Stomach (tissue), 9 donors: Measurements from ENCODE around the gene IFFO2. TPM values are rescaled to one million over a fixed set of nuclear protein-coding genes. Genes with fewer than 3 reads are reported as not detected.

Experiments used
- DNase-seq, 2 donors: peaks; one replicate each; pipeline versions ENCODE4 v3.0.0 to v3.0.0-alpha.2; 2013 to 2019
- H3K27ac ChIP-seq, 5 donors: fragments of 200-600 bp in 4 of 5; sonication (generic) in 4 of 5; one replicate each; pipeline ENCODE4 v1.5.1; 2013 to 2019; ENCODE audit warnings: mild to moderate bottlenecking in 1 of 5, moderate library complexity in 1 of 5
- H3K27me3 ChIP-seq, 3 donors: fragments of 200-600 bp; sonication (generic); one replicate each; pipeline ENCODE4 v1.5.1; 2017 to 2019; ENCODE audit warnings: mixed run types in 1 of 3
- H3K36me3 ChIP-seq, 4 donors: fragments of 200-600 bp; sonication (generic); 1 replicate in 3 of 4; 2 replicates in 1 of 4; pipeline ENCODE4 v1.5.1; 2016 to 2019
- H3K4me1 ChIP-seq, 4 donors: fragments of 200-600 bp; sonication (generic); one replicate each; pipeline ENCODE4 v1.5.1; 2016 to 2019
- H3K4me3 ChIP-seq, 4 donors: fragments of 200-600 bp; sonication (generic) in 3 of 4; one replicate each; pipeline ENCODE4 v1.5.1; 2016 to 2019; ENCODE audit warnings: mild to moderate bottlenecking in 1 of 4
- H3K9me3 ChIP-seq, 4 donors: fragments of 200-600 bp; sonication (generic); one replicate each; pipeline ENCODE4 v1.5.1; 2016 to 2019
- CTCF ChIP-seq, 7 experiments: fragments of 450-650 bp in 4 of 7; fragments of 200-600 bp in 3 of 7; sonication (generic) in 3 of 7; IDR thresholded peaks; one replicate each; pipeline ENCODE4 v1.5.1; 2016 to 2019; ENCODE audit warnings: antibody characterized with exemption in 7 of 7, control low read depth in 2 of 7, mild to moderate bottlenecking in 1 of 7
- EP300 ChIP-seq: sonication (generic); formaldehyde crosslinking; IDR thresholded peaks from one replicate; pipeline ENCODE4 v1.6.1; 2017; ENCODE audit warnings: antibody characterized with exemption
- POLR2A ChIP-seq, 4 donors: fragments of 450-650 bp; IDR thresholded peaks; one replicate each; pipeline ENCODE4 v1.6.1; 2016; ENCODE audit warnings: antibody characterized with exemption in 4 of 4, control low read depth in 2 of 4, mild to moderate bottlenecking in 1 of 4, moderate library complexity in 1 of 4
- POLR2AphosphoS5 ChIP-seq, 3 donors: sonication (generic); formaldehyde crosslinking; IDR thresholded peaks; one replicate each; pipeline ENCODE4 v1.6.1; 2016; ENCODE audit warnings: antibody characterized with exemption in 3 of 3
- WGBS, 5 donors: extraction: QIAGEN DNeasy Blood & Tissue Kit in 3 of 5; methylation state at CpG; one replicate each; pipeline versions ENCODE4 v1.1.5 to v1.1.7; 2013 to 2018; 5-methylcytosine and 5-hydroxymethylcytosine counted together
- intact Hi-C: fragments of 100-400 bp; cut with DNase I; formaldehyde crosslinking; loops from one replicate; pipeline ENCODE4 v1.15.1; 2023; ENCODE audit warnings: low total_unique reads
- polyA plus RNA-seq, 3 donors: library from polyadenylated mRNA; stranded (reverse); fragments of 200-250 nt; gene quantifications; one replicate each; pipeline ENCODE4 v1.2.3, GENCODE V29; 2013
- total RNA-seq, 5 donors: library from RNA; depleted of rRNA; stranded (reverse); fragments of >200 nt; gene quantifications; one replicate each; pipeline versions ENCODE4 v1.1.0 to v1.2.3, GENCODE V29; 2014 to 2016
- donor health status: healthy with polysubstance abuse.
- donor health status: Bipolar disorder and iron deficiency.
- donor health status: healthy.

IFFO2 gene
- total and polyA plus RNA-seq, 8 donors = 0.58 to 47.8 (median 4.5) TPM

GRCh38 chr1:18962121-18962721, 5.7 kb upstream of the IFFO2 start:
- DNase-seq = peak in 1 of 2 donors; percentile 42
- 60 to 79% (median 68%) methylated on average over 8 to 9 of the region's 9 CpGs for WGBS, 5 donors

GRCh38 chr1:18960821-18961220, 4.3 kb upstream of the IFFO2 start:
- Histone ChIP-seq H3K4me3 (no peak overlapping the region), H3K36me3 (no peaks in the 10 kb centered on the region), H3K9me3 (no peaks in the 10 kb centered on the region), H3K27me3 (no peaks in the 10 kb centered on the region), H3K4me1 (peaks cover 0 to 12% (median 9%) of the 10 kb centered on the region in 4 donors), H3K27ac (no peak overlapping the region)
- intact Hi-C loops = no loop called here
- no peak for DNase-seq
- TF ChIP-seq CTCF (IDR thresholded peaks at IDR 0.05) = no peak
- no peak for TF ChIP-seq POLR2A (IDR thresholded peaks at IDR 0.05)
- TF ChIP-seq EP300 = no peak
- TF ChIP-seq POLR2AphosphoS5 (IDR thresholded peaks at IDR 0.05) = no peak
- WGBS, 5 donors = 77 to 89% (median 89%) methylated on average over 3 of the region's 3 CpGs

More at GRCh38 chr1:18962121-18962721, 5.7 kb upstream of the IFFO2 start:
- Histone ChIP-seq H3K36me3 (no peaks in the 10 kb centered on the region), H3K4me1 (peaks cover 0 to 9% (median 5%) of the 10 kb centered on the region in 4 donors), H3K9me3 (no peaks in the 10 kb centered on the region), H3K27ac (peak overlapping the region in 2 of 5 donors; percentile 26 to 63), H3K4me3 (no peak overlapping the region), H3K27me3 (no peaks in the 10 kb centered on the region)
- intact Hi-C loops = no loop called here
- no peak for TF ChIP-seq CTCF (IDR thresholded peaks at IDR 0.05)
- no peak for TF ChIP-seq EP300
- no peak for TF ChIP-seq POLR2AphosphoS5 (IDR thresholded peaks at IDR 0.05)

- no peak overlapping the region for H3K4me3 ChIP-seq
- intact Hi-C loops = no loop called here
- no peaks in the 10 kb centered on the region for H3K9me3 ChIP-seq
- TF ChIP-seq EP300 (no peak), POLR2AphosphoS5 (IDR thresholded peaks at IDR 0.05) (no peak), CTCF (IDR thresholded peaks at IDR 0.05) (no peak), POLR2A (IDR thresholded peaks at IDR 0.05) (no peak)
- WGBS, 5 donors = 93 to 97% (median 94%) methylated on average over 4 of the region's 4 CpGs
- no peaks in the 10 kb centered on the region for H3K36me3 ChIP-seq
- H3K4me1 ChIP-seq = peaks cover 0 to 15% (median 11%) of the 10 kb centered on the region in 4 donors
- DNase-seq = no peak
- no peak overlapping the region for H3K27ac ChIP-seq
- H3K27me3 ChIP-seq = no peaks in the 10 kb centered on the region
Measured at GRCh38 chr1:18960409-18960808, 3.9 kb upstream of the IFFO2 start.

GRCh38 chr1:18959591-18959990, 3.1 kb upstream of the IFFO2 start:
- no peaks in the 10 kb centered on the region for H3K36me3 ChIP-seq
- peaks cover 2 to 23% (median 19%) of the 10 kb centered on the region in 4 donors for H3K4me1 ChIP-seq
- no peak overlapping the region for H3K4me3 ChIP-seq
- TF ChIP-seq POLR2AphosphoS5 (IDR thresholded peaks at IDR 0.05) (no peak), EP300 (no peak), CTCF (IDR thresholded peaks at IDR 0.05) (no peak), POLR2A (IDR thresholded peaks at IDR 0.05) (no peak)
- 47 to 76% (median 68%) methylated on average over 4 of the region's 4 CpGs for WGBS, 5 donors
- intact Hi-C loops = loop anchor here (10.0 kb wide), 1 partner anchor 55 kb away; the partner anchor contains the start of gene ALDH4A1
- no peak for DNase-seq
- H3K27me3 ChIP-seq = no peaks in the 10 kb centered on the region
- no peaks in the 10 kb centered on the region for H3K9me3 ChIP-seq
- no peak overlapping the region for H3K27ac ChIP-seq
